Dermis blood vessel endothelial cell (primary cell): ENCODE results near the gene FALEC. TPM values are rescaled to one million over a fixed set of nuclear protein-coding genes. Genes with fewer than 3 reads are reported as not detected.

Experiments
- DNase-seq: peaks from one replicate; pipeline ENCODE4 v3.0.0; 2010
- total RNA-seq: library from RNA; depleted of rRNA; stranded (reverse); fragments of >200 nt; gene quantifications from 2 replicates; pipeline ENCODE4 v1.2.3, GENCODE V29; 2014

FALEC gene
- total RNA-seq: not detected in 2 replicates

DNA sequence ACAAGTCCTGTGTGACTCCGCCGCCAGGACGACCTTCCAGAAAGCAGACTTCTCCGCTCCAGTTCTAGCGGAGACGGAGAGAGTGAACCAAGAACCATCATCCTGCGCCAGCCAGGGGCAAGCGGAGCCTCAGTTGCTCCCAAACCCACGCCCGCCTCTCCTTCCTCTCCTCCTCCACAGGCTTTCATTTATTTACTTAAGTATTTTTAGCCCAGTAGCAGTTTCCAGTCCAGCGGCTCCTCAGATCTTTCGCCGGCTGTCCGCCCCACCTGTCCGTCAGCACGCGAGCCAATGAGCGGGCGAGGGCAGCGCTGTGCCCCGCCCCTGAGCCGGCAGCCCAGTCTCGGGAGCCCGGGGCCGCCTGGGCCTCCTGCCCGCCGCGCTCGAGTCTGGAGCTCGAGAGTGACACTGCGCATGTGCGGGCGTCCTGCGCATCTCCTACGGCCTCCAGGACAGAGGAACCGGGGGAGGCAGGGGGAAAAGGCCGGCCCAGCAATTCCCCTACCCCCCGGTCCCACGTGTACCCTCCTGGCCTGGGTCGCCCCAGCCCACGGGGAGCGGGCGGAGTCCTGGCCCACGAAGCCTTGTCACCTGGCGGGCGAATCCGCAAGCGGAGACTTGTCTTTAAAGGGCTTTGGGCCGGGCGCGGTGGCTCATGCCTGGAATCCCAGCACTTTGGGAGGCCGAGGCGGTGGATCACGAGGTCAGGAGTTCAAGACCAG, at the start of gene FALEC:
Gene FALEC, plus strand, starts transcription at position 425 of the 722 bp plus-strand sequence.
- peak; percentile 97 for DNase-seq

DNA sequence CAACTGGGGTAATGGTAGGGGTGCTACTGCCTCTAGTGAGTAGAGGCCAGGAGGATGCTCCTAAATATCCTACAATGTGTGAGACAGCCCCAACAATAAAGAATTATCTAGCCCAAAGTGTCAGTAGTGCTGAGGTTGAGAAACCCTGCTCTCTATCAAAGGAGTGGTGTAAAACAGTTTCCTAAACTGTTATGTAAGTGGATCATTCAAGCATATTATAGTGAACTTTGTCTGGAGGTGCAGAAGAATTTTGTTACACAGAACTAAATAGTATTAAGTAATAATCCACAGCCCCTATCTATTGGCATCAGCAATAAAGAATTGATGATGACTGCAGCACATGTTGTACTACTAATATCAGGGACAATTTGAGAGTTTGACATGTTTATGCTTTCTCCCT, 48.6 kb upstream of the FALEC start:
- no peak for DNase-seq

DNA sequence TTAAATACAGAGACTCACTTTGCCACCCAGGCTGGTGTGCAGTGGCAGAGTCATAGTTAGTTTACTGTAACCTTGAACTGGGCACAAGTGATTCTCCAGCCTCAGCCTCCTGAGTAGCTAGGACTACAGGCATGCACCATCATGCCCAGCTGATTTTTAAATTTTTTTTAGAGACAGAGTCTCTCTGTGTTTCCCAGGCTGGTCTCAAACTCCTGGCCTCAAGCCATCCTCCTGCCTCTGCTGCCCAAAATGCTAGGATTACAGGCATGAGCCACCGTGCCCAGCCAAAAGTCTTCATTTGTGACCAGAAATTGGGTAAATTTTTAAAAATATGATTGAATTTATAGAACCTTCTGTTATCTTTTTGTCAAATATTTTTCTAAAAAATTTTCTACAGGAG, 46.3 kb upstream of the FALEC start:
- no peak for DNase-seq

DNA sequence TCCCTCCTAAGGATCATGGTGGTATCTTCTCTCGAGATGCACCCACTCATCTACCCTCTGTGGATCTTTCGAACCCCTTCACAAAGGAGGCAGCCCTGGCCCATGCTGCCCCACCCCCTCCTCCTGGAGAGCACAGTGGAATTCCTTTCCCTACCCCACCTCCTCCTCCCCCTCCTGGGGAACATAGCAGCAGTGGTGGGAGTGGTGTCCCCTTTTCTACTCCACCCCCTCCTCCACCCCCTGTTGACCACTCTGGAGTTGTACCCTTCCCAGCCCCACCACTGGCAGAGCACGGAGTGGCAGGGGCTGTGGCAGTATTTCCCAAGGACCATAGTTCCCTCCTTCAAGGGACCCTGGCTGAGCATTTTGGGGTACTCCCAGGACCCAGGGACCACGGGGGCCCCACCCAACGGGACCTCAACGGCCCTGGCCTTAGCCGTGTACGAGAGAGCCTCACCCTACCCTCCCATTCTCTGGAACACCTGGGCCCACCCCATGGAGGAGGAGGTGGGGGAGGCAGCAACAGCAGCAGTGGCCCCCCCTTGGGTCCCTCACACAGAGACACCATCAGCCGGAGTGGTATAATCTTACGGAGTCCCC, 42.9 kb upstream of the FALEC start:
- DNase-seq: no peak

DNA sequence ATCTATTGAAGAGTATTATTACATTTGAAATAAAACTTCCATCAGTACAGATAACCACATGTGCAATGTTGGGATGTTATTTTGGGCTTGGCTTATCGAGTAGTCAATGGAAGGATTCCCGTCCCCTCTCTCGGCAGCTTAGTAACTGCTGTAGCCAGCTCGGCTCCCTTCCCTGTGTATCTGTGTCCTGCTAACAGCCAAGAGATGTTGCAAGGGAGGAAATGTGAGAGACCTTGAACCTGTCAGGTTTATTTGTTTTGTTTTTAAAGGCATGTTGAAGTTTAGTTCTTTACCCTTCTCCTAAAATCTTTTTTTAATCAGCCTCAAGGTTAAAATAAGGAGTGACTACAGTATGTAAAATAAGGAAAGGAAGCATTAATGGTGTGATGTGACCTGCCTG, 41.9 kb upstream of the FALEC start:
- DNase-seq: no peak

DNA sequence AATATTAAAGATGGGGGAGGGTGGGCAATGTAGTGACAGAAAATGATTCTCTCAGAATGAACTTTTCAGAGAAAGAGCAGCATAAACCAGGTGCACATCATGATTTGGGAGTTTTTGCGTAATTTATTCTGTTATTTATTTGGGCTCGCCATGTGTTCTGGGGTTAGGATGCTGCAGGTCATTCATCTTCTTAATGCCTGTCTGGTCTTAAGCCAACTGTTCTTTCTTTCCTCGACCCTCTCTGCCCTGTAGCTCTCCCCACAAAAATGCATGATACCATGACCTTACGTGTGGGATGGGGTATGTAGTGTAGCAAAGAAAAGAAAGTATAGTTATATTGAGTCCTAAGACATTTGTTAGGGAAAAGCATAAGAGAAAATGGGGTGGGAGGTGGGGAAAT, 40.7 kb upstream of the FALEC start:
- no peak for DNase-seq

DNA sequence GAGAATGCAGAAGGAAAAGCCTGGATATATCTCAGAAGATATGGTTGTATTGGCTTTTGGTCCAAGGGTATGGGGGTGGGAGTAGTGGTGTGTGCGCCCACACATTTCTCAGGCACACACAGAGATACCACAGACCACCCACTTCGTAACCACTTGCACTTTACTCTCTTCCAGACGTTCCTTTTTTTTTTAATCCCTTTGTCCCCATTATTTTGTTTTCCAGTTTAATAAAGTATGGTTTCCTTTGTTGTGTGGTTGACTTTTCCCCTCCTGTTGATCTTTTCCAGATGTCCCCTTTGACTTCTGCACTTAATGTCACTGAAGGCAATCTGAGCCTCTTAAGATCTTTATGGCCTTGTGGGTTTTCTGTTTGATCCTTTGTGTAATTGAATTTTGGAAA, 38.8 kb upstream of the FALEC start:
- no peak for DNase-seq

DNA sequence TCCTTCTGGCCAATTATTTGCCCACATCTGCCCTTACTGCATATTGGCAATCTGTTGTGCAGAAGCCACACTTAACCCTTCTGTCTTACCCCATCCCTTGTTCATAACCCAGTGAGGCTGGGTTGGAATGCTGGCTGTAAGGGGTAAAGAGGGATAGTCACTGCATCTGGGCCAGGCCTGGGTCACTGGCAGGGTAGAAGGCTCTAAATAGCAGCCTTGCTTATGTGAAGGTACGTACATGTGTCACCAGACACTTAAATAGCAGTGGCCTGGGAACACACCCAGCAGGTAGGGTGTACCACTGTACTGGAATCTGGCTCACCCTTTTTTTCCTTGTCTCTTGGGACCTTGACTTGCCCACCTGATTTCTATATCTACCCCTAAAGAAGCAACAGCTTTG, 38.2 kb upstream of the FALEC start:
- no peak for DNase-seq

DNA sequence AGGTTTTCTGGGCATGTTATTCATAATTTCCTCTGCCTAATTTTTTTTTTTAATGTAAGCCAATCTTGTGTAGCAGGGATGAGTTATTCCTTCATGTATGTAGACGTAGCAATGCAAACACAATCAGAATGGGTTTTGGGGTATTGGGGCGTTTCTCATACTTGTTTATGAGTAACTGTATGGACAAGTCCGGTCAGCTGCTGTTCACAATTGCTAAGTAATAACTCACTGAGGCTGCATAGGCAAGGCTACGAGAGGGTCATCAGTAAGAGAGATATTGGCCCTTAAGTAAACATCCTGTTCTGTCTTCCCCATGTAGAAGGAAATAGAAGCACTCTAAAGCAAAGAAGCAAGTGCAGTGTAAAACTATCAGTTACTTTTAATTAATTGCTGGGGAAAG, 37.8 kb upstream of the FALEC start:
- DNase-seq: peak; percentile 19

DNA sequence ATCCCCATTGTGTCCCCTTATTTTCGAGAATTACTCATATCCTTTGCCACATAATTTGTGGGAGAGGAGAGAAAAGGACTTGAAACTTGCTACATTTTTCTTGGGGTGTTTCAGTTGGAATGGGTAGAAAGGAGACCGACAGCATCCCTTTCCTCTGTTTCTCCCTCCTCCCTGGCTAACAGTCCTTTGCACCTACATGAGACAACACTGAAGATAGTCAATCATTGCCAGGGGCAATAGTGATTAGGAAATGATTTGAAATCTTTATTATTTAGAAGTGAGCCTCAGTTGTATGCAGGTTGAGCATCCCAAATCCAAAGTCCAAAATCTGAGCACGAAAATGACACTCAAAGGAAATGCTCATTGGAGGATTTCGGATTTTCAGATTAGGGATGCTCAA, 36.2 kb upstream of the FALEC start:
- DNase-seq: no peak

DNA sequence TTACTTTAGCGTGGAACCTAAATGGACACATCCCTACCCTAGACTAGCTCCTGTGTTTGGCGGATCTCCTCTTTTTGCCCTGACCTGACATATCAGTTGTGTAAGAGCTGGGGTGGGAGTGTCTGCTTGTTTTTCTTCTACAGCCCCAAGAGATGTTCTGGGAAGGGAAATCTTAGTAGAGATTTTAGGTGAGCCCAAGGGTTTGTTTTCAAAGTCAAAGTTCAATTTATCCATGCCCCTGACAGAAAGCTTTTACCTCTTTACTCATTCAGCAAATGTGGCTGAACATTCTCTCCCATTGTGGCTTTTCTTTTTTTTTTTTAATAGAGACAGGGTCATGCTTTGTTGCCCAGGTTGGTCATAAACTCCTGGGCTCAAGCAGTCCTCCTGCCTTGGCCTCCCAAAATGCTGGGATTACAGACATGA, 35.6 kb upstream of the FALEC start:
- DNase-seq: no peak

DNA sequence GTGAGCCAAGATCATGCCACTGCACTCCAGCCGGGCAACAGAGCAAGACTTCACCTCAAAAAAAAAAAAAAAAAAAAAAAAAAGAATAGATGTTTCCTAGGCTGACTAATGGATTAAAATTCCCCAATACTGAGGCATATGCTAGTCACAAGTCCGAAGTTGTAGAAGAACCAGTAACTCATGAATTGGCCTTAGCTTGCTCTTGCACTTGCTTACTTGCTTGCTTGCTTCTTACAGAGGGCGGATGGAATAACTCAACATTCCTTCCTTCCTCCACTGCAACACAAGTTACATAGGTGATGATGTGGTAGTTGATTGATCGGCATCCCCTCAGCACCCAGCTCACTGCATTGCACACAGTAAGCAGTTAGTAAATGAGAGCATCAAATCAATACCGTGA, 31.1 kb upstream of the FALEC start:
- no peak for DNase-seq

DNA sequence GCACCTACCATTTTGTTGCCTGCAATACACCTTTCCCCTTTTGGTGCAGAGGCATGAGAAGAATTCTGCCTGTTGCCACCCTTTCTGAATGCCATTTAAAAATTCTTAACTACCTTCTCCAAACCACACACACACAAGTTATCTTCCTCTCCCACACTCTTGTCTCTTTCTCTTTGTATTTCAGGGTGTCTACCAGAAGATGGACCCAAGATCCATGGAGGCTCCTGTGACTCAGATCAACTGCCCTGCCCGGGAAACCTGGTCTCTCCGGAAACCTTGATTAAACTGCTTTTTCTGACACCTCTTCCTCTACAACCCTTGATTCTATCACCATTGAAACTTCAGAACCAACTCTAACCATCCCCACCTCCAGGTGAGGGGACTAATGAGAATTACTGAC, 30.7 kb upstream of the FALEC start:
- peak; percentile 47 for DNase-seq

DNA sequence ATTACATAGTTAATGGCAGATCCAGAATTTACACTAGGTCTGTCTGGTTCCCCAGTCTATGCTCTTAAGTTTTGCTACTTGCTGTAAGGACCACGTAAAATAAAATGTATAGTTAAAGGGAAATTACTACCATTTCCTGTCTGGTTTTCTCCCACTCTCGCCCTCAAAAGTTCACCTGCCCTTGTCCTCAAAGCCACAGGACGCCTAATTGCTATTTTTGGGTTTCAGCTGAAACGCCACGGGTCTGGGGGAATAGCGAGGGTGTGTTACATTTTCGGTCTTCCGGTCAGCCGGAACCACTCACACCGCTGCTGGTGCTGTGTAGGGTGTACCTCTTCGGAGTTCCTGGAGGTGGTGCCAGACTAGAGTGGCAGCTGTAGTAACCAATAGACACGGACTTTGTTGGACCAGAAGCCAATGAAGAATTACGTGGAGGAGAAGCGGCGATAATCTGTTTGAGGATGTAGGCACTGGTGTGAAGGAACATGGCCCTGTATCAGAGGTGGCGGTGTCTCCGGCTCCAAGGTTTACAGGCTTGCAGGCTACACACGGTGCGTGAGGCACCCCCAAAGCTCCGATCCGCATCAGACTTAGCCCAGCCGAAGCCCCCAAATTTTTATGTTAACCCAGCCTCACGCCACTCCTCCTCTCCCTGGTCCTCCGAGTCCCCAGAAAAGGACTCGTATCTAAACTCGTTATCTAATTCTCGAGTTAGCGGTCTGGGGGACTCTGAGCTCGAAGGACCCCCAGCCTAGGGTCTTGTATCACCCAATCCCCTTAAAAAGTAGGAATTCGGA, 28.4 kb upstream of the FALEC start, which contains the start of gene TARS2:
Gene TARS2, plus strand, starts transcription at position 454 of the 797 bp plus-strand sequence. Its CDS starts 32 bp downstream, at position 486.
- DNase-seq: peak; percentile 99

DNA sequence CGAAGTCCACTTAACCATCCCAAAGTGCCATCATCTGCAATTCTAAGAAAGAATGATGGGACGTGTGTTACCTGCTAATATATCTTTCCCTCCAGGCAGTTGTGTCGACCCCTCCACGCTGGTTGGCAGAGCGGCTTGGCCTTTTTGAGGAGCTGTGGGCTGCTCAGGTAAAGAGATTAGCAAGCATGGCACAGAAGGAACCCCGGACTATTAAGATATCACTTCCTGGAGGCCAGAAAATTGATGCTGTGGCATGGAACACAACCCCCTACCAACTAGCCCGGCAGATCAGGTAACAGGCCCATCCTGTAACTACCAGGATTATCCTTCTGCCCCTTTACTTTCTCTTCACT, 27.8 kb upstream of the FALEC start:
- peak; percentile 13 for DNase-seq

DNA sequence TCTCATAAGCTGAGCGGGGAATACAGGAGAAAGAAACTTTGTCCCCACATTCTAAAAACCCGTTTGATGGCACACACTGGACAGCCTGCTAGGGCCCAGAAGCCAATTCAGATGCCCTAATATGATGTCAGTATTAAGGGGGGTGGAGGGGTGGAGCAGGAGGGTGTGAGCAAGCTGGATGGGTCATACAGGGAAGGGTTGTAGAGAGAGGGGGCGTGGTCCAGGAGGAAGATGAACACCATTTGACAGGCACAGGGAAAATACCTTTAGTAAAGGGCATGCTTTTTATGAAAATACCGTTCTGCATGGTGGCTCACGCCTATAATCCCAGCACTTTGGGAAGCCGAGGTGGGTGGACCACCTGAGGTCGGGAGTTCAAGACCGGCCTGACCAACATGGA, 22.4 kb upstream of the FALEC start:
- DNase-seq: no peak

DNA sequence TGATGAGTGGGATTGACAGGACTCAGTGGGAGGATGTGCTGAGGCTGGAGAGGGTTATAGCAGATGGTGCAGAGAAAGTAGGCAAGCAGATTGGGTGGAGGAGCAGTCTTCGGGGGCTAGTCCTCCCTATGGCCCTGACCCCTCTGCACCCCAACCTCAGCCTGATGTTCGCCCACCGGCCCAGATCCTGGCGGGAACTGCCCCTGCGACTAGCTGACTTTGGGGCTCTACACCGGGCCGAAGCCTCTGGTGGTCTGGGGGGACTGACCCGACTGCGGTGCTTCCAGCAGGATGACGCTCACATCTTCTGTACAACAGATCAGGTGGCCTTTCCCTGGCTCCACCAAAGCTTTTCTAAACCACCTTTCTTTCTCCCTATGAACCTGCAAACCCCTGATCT, 17.2 kb upstream of the FALEC start:
- DNase-seq: no peak

DNA sequence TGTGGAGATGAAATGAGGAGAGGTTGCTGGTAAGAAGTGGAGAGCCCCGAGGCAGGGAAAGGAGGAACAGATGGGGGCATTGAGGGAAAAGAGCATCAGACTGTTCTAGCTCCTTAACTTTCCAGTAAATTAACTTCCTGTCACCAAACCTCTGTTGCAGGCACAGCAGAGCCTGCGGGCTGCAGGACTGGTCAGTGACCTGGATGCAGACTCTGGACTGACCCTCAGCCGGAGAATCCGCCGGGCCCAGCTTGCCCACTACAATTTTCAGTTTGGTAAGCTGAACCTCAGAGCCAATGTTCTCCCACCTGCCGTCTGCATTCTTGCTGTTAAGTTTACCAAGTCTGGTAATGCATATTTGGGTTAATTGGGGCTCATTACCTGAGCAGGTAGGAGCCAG, 10.1 kb upstream of the FALEC start:
- DNase-seq: no peak

DNA sequence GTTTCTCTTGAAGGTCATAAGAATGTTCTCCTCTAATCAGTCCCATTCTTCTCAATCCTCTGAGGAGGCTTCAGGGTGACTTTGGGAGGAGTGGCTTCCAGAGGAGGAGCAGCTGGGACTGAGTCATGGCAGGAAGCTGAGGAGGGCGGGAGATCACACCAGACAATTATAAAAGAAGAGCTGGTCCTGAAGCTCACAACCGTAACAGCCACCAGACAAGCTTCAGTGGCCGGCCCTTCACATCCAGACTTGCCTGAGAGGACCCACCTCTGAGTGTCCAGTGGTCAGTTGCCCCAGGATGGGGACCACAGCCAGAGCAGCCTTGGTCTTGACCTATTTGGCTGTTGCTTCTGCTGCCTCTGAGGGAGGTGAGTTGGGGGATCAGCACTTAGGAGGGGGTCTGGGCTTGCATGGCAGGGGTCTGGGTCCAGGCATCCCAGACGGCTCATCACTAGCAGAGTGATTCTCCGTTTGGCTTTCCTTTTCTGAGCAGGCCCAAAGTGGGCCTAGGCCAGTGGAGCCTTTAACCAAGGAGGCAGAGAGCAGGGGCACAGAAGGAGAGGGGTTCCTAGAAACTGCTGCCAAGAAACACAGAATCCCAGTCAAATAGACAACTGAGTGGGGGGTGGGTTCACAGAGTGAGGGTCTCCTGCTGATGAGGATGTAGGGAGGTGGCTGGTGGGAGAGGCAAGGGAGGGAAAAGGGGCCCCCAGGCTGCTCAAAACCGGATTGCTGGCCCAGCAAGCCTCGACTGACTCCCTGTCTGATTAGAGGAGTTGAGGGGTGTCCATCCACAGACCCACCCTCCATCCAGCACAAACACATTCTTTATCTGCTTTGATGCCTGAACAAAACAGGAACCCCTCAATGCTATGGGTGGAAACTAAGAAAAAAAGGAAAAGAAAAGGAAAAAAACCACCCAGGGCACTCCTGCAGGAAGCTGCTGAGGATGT, 7.4 kb upstream of the FALEC start, which contains the start of gene ECM1:
Gene ECM1, plus strand, starts transcription at position 198 of the 953 bp plus-strand sequence. Its CDS starts 101 bp downstream, at position 299.
- DNase-seq: peak; percentile 84

DNA sequence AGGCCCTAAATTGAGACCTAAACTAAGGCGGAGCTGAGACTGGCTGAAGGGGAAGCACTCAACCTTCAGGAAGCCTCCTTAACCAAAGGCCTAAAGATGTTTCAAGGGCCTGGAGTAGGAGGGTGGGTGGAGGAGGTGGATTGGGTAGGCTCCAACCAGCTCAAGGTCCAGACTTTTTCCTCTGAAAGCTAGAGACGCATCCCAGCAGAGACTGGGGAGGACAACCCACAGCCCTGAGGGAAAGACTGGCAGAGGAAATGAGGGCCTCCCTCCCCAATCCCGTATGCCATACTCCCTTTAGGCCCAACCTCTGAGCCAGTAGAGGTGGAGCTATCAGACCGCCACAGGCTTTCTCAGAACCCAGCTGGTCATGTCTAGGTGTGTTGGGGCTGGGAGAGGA, 6.6 kb upstream of the FALEC start:
- no peak for DNase-seq

DNA sequence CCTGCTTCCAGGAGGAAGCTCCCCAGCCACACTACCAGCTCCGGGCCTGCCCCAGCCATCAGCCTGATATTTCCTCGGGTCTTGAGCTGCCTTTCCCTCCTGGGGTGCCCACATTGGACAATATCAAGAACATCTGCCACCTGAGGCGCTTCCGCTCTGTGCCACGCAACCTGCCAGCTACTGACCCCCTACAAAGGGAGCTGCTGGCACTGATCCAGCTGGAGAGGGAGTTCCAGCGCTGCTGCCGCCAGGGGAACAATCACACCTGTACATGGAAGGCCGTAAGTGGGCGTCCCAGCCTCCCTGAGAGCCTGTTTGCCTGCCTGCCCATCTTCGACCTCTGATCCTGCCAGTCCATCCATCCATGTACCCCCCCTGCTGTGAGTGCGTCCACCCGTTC, 4.0 kb upstream of the FALEC start:
- no peak for DNase-seq

DNA sequence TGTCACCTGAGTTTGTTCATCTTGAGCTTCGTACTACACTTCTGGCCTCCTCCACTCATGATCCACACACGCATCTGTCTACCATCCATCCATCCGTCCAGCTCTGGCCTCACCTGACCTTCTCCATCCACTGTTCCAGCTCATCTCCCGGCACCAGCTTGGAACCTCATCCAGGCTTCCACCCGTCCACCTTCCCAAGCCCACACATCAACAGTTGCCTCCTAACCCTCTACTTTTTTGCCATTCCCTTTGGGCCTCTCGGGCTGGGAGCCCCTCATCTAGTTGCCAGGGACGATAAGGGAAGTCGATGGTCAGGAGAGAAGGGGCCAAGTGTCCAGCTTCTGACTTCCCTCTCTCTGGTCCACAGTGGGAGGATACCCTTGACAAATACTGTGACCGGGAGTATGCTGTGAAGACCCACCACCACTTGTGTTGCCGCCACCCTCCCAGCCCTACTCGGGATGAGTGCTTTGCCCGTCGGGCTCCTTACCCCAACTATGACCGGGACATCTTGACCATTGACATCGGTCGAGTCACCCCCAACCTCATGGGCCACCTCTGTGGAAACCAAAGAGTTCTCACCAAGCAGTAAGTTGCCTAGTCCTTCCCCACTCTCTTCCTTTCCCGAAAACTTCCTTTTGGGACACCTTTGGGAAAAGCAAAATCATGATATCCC, 3.4 kb upstream of the FALEC start:
- no peak for DNase-seq
